ENCODE measurements around the gene UTP4.
A peak's percentile ranks its signal among the peaks of the same experiment; 100 is the strongest.
"Not testable (repeated sequence)": the region's sequence is repeated elsewhere in the genome, so short reads cannot be mapped to it uniquely, and the experiment has no call there.

The UTP4 gene

DNA sequence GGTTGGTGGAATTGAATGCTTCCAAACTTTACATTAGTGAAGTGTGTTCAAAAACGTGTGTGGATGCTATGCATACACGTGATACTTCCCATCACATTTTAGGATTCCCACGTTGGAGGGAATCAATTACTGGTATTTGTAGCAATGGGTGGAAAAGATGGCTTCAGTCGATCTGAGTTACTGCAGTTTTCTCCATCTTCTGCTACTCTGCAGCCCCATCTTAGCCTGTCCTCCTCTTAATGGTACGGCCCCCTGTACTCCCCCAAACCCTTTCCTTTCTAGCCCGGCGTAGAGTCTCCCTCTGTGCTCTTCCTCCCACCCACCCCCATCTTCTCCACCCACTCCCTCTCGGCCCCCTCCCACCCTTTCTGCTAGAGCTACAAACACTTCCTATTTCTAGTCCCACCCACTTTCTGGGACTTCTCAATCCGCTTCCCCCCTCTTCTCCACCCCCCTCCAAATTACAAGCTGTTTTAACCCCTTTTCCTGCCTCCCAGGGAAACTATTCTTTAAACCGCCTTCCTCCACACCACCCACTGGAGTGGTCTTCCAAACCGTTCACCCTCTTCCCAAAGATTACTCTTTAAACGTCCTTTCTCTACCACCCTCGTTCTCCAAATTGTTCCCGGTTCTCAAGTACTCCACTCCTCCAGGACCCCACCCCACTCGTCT is 1.1 kb upstream of the UTP4 start:
- peak; percentile 54 for DNase-seq (ENCODE audit: low spot score)

DNA sequence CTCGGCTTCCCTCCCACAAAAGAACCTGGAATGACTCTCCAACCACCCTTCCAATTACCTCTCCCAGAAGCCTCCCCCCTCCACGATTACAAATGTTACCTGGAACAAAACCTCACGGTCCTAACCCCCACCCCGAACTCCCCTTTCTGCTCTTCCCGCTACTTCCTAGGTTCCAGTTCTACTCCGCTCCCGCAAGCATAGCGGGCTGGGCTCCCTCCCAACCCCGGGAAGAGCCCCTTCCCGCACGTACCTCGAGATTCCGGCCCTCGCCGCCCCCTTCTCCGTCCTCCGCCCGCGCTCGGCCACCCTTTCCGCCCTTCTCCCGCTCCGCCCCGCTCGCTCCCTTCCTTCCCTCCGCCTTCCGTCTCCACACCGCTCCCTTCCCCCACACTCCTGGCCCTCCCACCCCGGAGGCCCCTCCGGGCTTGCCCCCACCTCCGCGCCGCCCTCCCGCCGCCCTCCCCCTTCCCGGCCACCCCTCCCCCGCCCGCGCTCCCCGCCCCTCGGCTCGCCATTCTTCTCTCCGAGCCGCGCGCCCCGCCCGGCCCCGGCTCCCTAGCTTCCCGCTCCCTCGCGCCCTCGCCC is 518 bp upstream of the UTP4 start:
- DNase-seq (ENCODE audit: low spot score), result peak; percentile 93

DNA sequence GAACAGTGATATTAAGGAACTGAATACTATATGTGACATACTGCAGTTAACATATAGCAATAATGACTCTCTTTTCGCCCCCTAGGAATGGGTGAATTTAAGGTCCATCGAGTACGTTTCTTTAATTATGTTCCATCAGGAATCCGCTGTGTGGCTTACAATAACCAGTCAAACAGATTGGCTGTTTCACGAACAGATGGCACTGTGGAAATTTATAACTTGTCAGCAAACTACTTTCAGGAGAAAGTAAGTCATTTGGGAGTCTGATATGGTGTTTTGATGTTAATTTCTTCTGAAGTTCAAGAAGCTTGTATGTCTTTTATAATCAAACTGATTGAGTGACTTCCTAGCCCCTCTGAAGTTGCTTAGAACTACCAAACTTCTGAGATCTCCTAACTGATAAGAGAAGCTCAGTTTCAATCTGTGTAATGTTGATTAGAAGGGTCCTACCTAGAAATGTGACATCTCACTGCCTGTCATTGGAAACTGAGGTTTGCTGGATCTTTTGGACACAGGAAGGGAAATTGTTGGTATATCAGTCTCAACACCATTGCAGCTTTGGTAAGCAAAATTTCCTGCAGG is 1.0 kb downstream of the UTP4 start:
- DNase-seq (ENCODE audit: low spot score), result no peak

DNA sequence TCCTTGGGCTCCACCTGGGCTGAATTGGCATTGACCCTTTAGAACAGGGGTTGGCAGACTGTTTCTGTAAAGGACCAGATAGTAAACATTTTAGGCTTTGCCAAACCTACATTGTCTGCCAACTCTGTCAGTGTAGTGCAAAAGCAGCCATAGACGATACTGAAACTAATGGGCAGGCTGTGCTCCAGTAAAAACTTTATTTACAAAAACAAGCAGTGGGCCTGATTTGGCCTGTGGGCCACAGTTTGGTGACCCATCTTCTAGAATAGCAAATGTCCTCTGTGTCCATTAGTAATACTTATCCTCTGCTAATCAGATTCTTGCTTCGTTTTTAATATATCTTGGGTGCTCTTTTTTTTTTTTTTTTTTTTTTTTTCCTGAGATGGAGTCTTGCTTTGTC is 6.2 kb downstream of the UTP4 start:
- no peak for DNase-seq (ENCODE audit: low spot score)

DNA sequence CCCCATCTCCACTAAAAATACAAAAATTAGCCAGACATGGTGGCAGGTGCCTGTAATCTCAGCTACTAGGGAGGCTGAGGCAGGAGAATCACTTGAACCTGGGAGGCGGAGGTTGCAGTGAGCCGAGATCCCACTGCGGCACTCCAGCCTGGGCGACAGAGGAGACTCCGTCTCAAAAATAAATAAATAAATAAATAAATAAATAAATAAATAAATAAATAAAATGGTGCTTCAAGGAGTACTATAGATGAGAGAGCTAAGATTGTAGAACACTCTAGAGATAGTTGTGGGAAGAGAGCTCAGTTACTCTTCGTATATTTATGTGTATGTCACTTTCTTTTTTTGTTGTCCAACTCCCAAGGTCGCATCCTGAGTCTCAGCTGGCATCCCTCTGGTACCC is 7.0 kb downstream of the UTP4 start:
- not testable (repeated sequence) for DNase-seq (ENCODE audit: low spot score)

DNA sequence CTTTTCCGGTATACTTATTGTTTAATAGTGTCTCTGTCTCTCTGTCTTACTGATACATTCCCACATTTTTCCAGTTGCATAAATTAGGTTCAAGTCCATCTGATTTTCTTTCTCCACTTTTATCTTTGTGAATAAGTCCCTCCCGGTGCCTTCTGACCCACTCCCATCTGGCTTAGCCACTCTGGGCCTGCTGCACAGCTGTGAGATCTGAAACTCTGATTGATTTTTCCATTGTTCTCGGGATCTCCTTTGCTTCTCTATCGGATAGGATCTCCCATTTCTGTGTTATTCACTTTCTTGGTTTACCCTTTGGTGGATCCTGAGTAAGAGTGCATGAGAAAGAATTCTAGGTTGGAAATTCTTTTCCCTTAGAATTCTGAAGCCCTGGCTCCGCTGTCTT is 8.6 kb downstream of the UTP4 start:
- DNase-seq (ENCODE audit: low spot score), result no peak

DNA sequence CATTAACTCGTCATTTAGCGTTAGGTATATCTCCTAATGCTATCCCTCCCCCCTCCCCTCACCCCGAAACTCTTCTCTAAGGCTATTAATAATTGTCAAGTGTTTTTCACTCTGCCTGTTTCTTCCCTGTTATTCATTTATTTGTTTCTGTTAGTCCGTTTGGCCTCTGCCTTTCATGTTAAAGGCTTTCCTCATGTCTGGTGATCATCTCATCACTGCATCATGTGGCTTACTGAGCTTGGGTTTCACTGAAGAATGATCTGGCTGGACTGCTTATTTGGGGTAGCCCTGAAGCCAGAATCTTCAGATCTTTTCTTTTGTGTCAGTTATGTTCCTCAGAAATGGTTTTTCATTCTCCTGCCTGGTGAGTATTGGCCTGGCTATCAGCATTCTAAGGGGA is 9.5 kb downstream of the UTP4 start:
- no peak for DNase-seq (ENCODE audit: low spot score)

DNA sequence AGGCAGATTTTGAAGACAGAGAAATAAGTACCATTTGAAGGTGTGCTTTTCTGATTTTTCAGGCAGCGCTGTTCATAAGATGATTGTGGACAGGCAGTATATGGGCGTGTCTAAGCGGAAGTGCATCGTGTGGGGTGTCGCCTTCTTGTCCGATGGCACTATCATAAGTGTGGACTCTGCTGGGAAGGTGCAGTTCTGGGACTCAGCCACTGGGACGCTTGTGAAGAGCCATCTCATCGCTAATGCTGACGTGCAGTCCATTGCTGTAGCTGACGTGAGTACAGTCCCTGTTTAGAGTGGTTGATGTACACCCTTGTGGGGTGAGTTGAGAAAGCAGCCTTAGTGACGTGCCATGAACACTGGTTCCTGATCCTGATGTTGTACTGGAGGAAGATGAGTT is 10.7 kb downstream of the UTP4 start:
- DNase-seq (ENCODE audit: low spot score), result no peak

DNA sequence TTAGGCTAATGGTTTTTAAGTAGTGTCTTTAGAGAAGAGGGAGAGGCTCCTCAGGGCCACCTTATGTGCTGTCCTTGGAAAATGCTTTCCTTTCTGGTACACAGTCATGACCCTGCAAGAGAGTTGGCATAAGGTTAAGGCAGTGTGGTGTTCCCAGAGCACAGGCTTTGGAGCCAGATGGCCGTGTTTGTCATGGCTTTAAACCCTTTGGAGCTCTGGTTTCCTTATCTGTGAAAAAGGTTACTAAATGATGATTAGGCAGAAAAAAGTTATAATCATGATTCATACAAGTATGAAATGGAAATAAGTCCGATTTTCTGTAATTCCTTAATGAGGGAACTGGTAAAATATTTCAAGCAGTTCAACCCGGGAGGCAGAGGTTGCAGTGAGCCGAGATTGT is 13.2 kb downstream of the UTP4 start:
- no peak for DNase-seq (ENCODE audit: low spot score)

DNA sequence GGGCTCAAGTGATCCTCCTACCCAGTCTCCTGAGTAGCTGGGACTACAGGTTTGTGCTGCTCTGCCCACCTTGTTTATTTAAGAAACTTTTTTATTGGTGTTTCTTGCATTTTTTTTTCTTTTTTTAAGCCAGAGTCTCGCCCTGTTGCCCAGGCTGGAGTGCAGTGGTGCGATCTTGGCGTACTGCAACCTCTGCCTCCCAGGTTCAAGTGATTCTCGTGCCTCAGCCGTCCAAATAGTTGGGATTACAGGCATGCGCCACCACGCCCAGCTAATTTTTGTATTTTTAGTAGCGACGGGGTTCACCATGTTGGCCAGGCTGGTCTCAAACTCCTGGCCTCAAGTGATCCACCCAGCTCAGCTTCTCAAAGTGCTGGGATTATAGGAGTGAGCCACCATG is 17.2 kb downstream of the UTP4 start:
- not testable (repeated sequence) for DNase-seq (ENCODE audit: low spot score)

DNA sequence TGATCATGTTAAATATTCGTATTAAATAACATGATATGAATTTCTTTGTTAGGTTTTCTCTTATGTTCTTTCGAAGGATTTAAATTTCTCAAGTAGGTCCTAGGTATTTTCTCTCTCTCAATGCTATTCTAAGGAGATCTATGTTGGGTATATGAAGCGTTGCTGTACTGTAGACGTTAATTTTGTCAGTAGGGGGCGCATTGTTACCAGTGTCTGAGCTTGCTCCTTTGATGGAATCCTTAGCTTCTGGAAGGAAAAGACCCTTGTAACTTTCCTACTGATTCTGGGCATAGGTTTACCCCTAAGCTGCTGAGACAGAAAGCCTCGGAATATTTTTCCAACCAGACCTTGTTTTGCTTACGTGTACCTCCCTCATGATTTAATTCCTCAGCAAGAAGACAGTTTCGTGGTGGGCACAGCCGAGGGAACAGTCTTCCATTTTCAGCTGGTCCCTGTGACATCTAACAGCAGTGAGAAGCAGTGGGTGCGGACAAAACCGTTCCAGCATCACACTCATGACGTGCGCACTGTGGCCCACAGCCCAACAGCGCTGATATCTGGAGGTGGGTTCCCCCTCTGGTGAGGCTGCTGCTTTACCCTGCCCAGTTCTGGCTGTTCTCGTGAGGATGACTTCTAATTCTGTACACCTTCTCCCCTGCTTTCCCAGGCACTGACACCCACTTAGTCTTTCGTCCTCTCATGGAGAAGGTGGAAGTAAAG is 17.9 kb downstream of the UTP4 start:
- peak; percentile 60 for DNase-seq (ENCODE audit: low spot score)

DNA sequence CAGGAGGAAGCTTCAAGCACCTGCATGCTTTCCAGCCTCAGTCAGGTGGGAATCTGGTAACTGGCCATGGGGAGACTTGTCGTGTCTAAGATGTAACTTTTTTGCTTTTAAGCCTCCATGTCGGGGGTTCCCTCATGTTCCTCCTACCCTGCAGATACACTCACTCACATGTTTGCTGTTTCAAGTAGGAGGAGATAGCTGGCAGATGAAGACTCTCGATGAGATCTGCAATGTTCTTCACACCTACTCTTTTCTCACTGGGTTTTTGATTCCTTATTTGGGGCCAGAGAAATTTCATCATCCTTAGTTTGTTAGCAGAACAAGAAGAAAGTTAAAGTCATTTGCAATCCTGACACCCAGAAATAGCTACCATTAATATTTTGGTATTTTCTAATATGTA is 24.7 kb downstream of the UTP4 start:
- no peak for DNase-seq (ENCODE audit: low spot score)

DNA sequence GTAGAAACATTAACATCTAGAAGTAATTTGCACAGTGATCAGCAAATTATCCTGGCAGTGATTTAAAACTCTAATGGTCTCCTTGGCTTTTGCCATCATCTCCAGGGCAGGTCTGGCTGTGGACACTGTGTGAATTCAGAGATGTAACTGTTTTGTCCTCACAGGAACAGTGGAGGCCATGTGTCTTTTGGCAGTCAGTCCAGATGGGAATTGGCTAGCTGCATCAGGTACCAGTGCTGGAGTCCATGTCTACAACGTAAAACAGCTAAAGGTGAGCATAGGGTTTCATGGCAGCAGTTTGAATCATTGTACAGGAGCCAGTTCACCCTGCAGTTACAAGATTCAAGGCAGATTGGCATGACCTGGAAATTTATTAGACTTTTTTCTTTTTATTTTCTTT is 27.7 kb downstream of the UTP4 start:
- DNase-seq (ENCODE audit: low spot score), result no peak

DNA sequence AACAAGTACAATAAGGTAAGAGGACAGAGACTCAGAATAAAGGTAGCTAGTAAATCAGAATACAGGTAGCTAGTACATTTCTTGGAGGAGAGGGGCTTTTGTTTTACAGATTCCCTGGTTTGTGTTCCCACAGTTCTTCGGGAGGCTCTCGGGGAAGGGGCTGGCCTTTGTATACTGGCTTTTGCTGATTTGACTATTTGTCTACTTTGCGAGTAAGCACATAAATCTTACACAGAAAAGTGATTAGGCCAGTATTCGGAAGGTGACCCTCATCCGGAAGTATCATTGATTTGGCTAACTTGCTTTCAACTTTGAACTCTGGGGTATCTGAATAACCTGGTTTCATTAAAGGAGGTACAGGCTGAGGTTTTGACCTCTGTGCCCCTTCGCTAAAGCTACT is 33.1 kb downstream of the UTP4 start:
- DNase-seq (ENCODE audit: low spot score), result no peak

DNA sequence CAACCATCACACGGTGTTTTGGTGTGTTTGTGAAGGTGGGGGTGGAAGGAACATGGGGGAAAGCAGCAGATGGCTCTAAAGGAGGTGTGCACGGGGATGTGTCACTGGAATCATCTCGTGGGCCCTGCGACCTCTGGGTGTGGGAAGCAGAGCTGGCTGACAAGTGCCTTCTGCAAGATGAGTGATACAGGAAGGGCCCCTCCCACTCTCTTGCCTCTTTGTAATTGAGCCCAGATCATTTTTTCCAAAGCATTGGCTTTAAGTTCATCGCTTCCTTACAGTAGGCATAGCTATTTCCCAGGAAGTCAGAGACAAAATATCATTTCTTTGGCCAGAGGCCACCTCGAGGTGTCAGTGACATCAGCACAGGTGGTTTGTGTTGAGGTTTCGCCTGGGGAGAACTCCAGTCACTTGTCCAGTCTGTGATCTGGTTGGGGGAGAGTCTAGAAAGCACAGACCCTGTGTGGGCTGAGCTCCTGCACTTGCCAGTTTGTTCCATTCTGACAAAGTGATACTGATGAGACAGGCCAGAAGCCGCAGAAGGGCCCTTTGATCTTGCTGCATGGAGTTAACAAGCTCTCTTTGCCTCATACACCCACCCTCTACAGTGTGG is 33.9 kb downstream of the UTP4 start:
- DNase-seq (ENCODE audit: low spot score), result peak; percentile 26

DNA sequence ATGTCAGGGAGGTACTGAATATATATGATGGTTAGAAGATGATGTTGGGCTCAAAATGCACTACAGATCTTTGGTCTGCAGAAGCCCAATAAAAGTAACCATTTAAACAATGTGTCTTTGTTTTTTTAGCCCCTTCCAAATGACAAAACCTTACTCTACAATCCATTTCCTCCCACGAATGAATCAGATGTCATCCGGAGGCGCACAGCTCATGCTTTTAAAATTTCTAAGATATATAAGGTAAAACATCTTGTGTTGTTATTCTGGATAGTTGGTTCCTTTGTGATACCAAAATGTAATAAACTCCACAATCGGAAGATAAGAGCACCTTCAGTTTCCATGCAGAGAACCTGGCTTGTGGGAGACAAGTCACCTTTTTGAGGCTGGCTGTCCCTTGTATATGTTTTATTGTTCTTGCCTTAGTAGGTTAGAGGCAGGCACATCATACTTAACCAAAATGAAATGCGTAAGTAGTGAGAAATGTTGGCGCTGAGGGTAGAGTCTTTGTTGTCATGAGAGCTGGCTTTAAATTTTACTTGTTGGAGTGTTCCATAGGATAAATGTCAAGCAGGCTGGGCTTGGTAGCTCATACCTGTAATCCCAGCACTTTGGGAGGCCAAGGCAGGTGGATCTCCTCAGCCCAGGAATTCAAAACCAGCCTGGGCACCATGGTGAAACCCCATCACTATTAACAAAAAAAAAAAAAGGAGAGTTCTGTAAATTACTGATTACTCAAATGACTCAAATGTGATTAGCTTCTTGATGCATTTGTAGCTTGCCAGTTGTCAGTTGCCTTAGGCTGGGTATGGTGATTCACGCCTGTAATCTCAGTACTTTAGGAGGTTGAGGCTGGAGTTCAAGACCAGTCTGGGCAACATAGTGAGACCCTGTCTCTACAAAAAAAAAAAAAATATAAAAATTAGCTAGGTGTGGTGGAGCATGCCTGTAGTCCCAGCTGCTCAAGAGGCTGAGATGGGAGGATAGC is 34.8 kb downstream of the UTP4 start:
- no peak for DNase-seq (ENCODE audit: low spot score)

DNA sequence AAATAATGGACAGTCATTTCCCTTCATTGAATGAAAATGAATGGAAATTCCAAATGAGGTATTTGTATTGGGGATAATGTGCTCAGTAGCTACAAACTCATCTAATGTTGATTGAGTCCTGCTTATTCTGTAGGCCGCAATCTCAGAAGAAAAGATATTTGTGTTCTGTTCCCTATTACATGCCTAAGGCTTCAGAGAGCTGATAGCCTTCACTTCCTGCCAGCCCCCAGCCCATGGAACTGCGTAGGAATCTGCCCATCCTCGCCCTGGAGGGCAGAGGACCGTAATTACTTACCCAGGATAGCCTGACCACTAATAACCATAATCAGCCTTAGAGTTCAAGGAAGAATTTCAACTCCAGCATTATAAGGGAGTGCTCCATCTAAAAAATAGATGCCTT is 36.6 kb downstream of the UTP4 start:
- no peak for DNase-seq (ENCODE audit: low spot score)

DNA sequence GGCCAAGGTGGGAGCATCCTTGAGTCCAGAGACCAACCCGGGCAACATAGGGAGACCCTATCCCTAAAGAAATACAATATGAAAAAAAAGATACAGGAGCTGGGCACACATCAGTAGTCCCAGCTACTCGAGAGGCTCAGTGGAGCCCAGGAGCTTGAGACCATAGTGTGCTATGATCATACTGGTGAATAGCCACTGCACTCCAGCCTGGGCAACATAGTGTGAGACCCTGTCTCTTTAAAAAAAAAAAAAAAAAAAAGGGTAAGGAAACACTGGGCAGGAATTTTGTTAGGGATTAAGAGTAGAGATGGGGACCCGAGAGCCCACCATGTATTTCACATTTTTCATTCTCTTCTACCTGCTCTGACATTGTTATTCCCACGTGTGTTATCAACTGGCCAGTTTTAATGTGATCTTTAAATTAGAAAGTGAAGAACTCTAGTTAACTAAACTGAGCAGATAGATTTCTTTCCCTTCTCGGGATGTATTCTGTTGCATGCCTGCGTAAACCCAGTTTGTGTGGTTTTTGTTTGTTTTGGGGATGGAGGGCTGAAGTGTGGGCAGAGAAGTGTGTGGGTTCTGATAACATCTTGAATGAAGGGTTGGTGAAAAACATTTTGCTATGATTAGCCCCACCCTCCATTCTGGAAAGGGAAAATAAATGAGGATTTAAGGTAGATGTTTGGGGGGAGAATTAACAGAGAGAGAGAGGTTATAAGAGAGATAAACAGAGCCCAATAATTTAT is 37.3 kb downstream of the UTP4 start:
- DNase-seq (ENCODE audit: low spot score), result no peak

DNA sequence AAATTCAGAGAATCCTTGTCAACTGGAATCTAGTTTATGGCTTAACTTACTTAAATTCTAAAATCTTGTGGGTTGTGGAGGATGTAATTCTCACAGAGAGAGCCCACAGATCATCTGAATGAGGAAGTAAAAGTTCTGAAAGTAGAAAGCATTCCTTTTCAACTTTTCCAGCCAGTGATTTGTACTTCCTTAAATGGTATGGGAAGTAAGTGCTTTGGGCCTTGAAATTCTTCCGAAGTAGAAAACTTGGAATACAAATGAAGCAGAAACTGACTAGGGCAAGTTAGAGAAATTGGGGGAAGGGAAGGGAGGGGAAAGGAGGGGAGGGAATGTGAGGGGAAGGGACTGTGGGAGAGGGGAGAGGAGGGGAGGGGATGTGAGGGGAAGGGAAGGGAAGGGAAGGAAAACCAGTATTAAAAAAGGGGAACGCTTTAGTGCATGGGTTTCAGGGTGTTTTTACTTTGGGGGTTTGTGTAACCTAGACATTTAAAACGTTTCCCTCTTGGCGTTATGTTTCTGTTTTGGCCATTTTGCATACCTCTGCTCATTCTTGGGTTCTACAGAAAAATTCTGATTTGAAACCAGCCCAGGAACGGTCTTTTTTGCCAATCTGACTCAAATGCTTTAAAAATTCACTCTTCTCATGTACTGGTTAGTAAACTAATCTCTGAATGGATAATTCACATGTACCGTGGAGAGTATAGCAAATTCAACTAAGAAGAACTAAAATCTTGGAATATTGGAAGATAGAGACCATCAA is 39.1 kb downstream of the UTP4 start:
- peak; percentile 33 for DNase-seq (ENCODE audit: low spot score)

Measured in hepatic stellate cell (primary cell).